D341Med (cell line): ENCODE results near the gene SLC25A51.
A peak's percentile ranks its signal among the peaks of the same experiment; 100 is the strongest.
"Not testable (repeated sequence)": the region's sequence is repeated elsewhere in the genome, so short reads cannot be mapped to it uniquely, and the experiment has no call there.

Experiments
- DNase-seq: peaks from one replicate; pipeline ENCODE4 v3.0.0; 2012; ENCODE audit warnings: low spot score

The SLC25A51 gene

DNA sequence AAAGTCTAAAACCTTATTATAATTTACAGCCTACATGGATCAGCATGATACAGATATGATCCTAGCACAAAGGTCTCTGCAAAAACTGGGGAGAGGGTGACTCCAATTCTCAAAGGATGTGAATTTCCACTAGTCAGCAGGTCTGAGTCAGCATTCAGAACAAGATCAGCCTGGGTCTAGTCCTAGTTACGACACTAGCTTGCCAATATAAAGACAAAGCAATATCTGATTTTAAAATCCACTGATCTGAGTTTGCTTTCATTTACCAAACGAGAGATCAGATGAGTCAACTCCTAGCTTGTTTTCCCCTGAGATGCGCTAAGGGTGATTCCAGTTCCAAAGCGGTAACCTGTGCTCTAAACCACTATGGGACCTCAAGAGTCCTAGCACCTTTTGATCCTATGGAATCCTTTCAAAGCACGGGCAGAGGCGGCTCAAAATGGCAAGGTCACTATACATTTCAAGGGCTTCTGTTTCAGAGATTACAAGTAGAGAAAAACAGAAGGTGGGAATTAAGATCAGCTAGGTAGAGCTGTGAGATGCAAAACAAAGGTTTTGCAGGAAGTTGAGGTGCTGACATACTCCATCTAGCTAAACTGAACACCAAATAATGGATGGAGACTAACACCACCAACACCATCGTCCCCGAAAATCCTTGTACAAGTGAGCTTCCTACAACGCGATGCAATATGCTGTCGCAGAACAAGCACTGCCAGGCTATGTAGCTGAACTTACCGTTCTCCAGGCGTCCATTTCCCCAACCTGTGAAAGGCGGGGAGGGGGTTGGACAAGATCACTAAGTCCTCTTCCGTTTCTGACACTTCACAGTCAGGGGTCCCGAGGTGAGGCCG is 906 bp downstream of the SLC25A51 start:
- DNase-seq, result peak; percentile 4

DNA sequence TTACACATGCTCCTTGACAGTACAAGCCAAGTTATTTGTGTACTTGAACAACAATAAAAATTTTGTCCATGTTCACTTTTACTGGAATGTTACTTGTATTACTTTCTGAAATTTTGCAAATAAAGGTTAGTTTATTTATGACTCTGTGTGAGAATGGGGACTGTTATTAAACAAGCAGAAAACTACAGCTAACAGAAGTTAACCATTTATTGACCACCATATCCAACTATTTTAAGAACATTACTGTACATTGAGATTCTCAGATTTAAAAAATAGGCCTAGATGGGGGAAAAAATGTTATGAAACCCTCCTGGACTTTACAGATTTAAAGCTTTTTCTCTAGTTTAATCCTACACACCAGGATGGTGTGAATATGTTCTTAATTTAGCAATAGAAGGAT is 1.8 kb downstream of the SLC25A51 start:
- no peak for DNase-seq

DNA sequence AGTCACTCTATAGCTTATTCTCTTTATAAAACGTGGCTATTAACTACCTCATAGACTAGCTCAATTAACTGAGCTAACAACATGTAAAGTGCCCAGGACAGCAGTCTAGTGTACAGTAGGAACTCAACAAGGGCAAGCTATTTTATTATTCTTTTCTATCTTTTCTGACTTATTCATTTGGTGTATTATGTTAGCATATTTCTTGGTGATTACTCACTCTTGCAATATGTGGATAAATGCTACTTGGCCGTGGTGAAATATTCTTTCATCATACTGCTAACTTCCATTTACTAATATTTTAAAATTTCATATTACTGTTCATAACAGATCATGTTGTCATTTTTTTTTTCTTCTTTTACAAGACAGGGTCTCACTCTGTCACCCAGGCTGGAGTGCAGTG is 4.9 kb downstream of the SLC25A51 start:
- no peak for DNase-seq

DNA sequence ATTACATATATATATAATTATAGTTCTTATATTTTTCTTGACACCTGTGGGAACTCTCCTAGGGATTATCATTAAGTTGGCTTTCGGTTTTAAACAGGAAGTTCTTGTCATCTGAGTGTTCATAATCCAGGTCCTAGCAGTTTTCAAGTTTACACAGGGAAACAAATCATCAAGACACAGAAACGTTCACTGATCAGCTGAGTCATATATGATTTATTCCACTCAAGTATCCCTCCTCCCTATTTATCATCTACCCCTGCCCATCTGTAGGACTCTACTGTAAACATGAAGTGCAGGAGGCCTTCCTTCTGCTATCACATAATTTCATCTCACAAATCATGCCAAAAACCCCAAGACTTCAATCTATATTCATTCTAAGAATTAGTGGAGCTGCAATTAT is 6.3 kb downstream of the SLC25A51 start:
- no peak for DNase-seq

DNA sequence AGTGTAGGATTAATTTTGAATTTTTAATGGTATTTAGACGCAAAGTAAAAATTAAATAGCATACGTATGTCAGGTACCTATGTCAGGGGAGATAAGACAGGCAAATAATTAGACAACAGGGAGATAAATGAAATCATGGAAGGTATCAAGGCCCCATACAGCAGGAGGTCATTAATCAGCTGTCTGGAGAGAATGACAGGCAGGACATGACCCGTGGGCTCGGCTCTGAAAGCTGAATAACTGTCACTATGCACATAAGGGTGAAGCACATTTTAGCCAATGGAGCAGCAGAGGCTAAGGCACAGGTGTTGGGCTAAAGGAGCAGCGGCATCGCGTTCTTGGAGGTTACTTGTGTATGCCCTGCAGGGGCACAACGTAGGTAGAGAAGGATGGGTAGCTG is 11.9 kb downstream of the SLC25A51 start:
- no peak for DNase-seq

DNA sequence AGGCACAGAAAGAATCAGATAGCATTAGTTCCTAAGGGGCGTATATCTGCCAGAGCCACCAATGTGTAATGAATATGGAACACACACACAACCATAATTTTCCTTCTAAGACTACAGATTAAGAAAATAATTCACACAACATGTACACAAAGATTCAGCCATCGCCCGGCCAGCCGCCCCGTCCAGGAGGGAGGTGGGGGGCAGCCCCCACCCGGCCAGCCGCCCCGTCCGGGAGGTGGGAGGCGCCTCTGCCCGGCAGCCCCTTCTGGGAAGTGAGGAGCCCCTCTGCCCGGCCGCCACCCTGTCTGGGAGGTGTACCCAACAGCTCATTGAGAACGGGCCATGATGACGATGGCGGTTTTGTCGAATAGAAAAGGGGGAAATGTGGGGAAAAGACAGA is 12.9 kb downstream of the SLC25A51 start:
- DNase-seq, result not testable (repeated sequence)

DNA sequence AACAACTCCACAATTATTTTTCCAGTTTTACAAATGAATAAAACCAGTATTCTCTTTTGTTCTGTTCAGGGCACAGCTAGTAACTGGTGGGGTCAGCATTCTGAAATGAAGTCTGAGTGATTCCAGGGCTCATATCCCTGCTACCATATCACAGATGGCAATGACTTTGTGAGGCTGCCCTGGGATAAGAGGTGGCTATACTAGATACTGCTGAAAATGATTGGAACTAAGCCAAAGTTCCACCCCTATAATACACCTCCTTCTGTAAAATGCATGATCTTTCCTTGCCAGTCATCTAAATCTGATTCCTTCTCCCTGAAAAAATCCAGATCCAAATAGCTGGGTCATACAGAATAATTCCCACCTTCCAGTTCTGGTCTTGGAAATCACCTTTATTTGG is 14.4 kb downstream of the SLC25A51 start:
- no peak for DNase-seq

DNA sequence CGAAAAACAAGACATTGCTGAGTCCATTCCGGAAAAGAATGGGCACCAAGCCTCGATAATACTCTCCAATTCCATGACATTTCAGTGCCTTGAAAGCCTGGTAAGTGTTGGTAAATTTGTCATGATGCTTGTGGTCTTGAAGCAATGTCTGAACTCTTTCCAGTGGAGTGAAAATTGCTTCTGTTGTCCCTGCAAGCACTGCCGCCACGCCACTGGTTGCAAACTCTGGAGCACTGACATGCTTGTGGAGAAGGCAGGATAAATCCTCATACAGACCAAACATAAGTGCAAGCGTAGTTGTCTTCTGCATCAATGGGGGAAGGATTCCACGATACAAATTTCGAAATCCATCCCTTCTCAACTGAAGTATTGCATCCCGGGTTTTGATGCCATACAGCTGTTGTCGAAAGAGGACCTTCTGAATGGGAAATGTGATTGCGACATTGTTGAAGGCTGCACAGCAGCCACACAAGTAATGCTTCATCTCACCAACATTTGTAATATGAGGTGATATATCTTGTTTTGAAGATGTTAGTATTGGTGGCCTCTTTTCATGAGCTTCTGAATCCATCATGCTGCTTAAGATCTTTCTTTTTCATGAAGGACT is 15.8 kb downstream of the SLC25A51 start:
- not testable (repeated sequence) for DNase-seq

DNA sequence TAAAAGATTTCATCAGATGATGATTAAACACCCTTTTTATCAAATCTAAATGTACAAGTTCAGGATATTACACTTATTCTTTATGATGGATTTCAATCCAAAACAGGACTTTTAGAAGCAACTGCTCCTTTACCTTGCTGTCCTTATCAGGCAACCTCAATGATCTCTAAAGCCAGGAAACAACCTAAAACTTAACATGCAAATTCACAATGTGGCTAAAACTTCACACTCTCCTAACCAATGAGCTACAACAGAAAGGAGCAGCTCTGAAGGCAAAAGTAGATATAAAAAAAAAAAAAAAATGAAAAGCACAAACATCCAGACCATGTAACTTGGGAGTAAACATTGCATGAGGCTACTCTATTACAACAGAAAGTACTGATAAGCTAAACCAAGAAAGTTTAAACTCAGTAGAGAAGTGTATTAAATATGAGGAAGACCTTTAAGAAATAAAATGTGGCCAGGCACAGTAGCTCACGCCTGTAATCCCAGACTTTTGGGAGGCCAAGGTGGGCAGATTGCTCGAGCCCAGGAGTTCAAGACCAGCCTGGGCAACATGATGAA is 22.9 kb downstream of the SLC25A51 start:
- no peak for DNase-seq

DNA sequence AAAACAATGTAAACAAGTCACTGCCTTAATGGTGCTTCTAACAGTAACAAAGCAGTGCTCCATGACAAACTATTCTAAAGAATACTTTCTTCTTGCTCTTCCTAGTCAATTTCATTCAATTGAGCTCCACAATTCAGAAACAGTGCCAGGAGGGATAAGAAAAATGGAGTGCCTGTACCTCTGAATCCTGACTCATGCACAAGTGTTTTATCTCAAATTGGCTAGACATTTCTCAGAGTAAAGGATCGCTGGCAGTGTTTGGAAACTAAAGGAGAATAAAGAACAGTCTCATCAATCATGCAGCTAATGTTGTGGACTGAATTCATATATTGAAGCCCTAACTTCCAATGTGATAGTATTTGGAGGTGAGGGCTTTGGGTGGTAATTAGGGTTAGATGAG is 27.6 kb downstream of the SLC25A51 start:
- no peak for DNase-seq

DNA sequence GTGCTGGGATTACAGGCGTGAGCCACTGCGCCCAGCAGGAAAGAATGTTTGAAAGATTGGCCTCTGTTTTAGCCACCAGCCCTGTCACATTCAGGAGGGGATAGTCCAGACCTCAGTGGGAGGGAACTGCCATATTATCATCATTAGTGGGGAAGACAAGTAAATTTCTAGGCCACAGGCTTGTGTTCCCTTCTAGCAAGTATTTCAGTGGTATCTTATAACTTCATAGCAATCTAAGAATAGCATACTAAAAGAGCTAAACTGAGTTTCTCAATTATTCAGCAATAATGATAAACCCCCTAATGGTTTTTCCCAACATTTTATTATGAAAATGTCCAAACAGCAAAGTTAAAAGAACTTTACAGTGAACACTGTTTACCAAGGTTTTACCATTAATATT is 30.0 kb downstream of the SLC25A51 start:
- DNase-seq, result no peak

DNA sequence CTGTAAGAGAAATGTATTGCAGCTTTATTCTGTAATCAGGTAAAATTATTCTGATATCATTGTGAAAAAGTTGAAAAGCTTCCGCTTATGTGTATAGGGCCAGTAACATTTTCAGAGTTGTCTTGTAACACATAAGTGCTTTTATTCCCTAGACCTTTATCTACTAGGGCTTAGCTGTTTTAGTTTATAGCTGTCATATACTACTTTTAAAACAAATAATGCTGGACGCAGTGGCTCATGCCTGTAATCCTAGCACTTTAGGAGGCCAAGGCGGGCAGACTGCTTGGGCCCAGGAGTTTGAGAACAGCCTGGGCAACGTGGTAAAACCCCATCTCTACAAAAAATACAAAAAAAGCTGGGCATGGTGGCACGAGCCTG is 33.1 kb downstream of the SLC25A51 start:
- DNase-seq, result no peak

DNA sequence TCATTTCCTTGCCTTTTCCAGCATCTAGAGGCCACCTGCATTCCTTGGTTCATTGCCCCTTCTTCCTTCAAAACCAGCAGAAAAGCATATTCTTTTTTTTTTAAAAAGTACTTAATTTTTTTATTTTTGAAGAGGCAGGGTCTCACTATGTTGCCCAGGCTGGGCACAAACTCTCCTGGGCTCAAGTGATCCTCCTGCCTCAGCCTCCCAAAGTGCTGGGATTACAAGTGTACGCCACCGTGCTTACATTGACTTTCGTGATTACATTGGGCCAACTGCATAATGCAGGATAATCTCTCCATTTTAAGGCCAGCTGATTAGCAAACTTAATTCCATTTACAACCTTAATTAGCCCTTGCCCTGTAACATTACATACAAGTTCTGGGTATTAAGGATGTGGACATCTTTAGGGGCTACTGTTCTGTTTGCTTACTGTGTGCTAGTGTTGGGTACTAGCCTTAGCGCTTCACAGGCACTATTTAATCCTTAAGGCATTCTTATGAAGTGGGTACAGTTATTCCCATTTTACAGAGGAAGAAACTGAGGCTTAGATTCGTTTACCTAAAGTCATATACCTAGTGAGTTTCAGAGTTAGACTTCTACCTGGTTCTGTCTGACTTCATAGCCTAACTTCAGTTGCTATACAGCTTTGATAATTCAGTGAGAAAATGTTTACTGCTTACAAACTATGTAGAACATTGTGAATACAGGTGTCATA is 33.7 kb downstream of the SLC25A51 start:
- DNase-seq, result no peak

DNA sequence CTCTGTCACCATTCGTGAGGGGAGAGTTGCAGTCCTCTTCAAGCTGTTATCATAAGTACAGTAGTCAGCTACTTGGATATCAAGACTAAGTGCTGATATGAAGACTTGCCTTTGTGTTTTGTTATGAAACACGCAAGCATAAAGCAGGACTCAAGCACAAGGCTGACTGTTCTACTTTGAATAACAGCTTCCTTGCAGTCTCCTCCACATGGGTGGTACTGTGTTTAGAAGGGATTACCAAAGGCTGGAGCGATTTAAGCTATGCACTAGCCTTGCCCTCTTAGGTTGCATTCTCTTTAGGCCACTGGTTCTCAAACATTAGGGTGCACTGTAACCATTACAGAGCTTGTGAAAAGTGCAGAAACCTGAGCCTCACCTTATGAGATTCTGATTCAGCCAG is 41.4 kb downstream of the SLC25A51 start:
- DNase-seq, result no peak

DNA sequence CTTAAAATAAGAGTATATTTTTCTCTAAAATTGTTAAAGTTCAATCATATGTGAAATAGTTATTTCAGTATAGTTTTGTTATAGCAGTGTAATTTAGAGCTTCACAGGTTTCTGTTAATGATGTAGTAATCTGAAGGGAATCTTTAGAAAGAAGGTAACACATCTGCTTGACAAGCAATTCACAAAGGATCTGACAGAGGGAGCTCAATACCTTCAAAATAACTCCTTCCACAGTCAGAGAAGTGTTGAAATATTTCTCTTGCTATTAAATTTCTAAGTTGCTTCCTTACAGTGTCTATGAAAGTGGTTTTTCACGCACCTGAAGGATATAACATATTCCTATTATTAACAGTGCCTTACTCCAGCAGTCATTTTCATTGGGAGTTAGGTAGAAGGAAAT is 44.9 kb downstream of the SLC25A51 start:
- DNase-seq, result no peak

DNA sequence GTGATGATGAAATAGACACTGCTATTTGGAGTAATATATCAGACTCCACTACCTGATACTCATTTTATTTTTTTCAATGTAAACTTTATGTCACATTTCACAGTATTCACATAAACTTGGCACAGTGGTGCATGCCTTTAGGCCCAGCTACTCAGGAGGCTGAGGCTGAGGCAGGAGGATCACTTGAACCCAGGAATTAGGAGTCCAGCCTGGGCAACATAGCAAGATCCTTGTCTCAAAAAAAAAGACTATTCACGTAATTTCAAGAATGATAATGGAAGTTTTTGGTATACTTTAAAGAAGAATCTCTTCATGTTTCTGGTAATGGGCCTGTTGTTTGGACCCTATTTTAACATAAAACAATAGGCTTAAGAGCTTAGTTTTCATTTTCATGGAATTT is 47.4 kb downstream of the SLC25A51 start:
- no peak for DNase-seq

DNA sequence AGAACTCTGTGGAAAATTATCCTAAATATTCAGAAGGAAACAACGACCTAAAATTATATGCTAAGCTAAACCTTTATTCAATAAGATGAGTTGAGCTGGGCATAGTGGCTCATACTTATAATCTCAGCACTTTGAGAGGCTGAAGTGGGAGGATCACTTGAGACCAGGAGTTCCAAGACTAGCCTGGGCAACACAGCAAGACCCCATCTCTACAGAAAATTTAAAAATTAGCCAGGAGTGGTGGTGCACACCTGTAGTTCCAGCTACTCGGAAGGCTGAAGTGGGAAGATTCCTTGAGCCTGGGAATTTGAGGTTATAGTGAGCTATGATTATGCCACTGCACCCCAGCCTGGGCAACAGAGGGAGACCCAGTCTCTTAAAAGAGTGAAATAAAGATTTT is 51.7 kb downstream of the SLC25A51 start:
- no peak for DNase-seq

DNA sequence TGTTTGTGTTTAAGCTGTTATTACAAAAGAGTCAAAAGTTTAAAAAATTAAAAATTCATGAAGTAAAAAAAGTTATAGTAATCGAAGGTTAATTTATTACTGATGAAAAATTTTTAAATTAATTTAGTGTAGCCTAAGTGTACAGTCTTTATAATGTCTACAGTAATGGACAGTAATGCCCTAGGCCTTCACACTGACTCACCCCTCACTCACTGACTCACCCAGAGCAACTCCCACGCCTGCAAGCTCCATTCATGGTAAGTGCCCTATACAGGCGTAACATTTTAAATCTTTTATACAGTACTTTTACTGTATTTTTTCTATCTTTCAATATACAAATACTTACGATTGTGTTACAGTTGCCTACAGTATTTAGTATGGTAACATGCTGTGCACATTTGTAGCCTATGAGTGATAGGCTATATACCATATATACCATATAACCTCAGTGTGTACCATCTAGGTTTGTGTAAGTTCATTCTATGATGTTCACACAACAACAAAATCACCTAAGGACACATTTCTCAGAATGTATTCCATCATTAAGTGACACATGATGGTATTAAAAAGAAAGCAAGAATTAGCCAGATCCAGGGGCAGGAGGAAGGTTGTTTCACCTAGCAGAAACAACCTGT is 63.2 kb downstream of the SLC25A51 start:
- no peak for DNase-seq

DNA sequence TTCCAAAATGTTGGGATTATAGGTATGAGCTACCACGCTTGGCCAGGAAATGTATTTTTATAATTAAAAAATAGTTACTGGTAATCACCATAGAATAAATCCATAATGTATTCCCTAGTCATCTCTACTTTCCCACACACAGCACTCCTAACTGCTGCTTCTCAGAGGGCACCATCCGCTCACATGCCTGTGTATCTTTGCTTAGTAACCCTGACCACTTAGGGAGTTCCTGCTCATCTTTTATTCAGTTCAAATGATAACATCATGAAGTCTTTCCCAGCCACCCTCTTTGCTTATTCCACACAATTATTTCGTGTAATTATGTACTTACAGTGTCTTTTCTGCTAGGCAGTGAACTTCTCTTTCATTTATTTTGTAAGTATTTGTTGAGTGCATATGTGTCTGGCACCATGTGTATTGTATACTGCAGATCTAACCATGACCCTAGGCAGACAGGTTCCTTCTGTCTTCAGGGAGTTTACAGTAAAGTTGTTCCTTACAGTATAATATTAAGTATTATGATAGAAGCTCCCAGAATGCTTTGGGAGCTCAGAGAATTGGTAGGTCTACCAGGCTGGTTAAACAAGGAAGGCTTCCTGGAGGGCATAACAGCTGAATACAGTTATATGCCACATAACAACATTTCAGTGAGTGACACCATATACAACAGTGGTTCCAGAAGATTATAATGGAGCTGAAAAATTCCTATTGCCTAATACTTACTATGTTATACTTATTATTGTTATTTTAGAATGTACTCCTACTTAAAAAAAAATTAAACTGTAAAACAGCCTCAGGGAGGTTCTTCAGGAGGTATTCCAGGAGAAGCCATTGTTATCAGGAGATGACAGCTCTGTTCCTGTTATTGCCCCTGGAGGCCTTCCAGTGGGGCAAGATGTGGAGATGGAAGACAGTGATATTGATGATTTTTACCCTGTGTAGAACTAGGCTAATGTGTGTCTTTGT is 64.1 kb downstream of the SLC25A51 start:
- DNase-seq, result no peak
